Naive thymus-derived CD4-positive, alpha-beta T cell (primary cell): ENCODE results near the gene SCFD1. TPM values are rescaled to one million over a fixed set of nuclear protein-coding genes. Genes with fewer than 3 reads are reported as not detected.
"Not testable (repeated sequence)": the region's sequence is repeated elsewhere in the genome, so short reads cannot be mapped to it uniquely, and the experiment has no call there.

Experiments used
- ATAC-seq: fragments of 150-1000 bp; cut with Tn5 transposase; 2 replicates; pipeline ENCODE4 v1.10.0; 2021; ENCODE audit warnings: mild to moderate bottlenecking, moderate library complexity
- CTCF ChIA-PET: fragments of 350-600 bp; sonication (Branson Sonifier 250); formaldehyde crosslinking; loops from one replicate; lab custom pipeline; 2021; ENCODE audit warnings: antibody characterized with exemption; lab: Charles Lee
- POLR2A ChIA-PET: fragments of 350-600 bp; sonication (Branson Sonifier 250); formaldehyde crosslinking; loops from one replicate; lab custom pipeline; 2021; ENCODE audit warnings: antibody characterized with exemption, inconsistent platforms; lab: Charles Lee
- DNase-seq, 9 donors: peaks; one replicate each; pipeline versions ENCODE4 v3.0.0 to v3.0.0-alpha.2; 2020 to 2022; ENCODE audit warnings: mixed read lengths in 1 of 9
- H3K27ac ChIP-seq: one replicate; pipeline ENCODE4 v1.7.0; 2013; ENCODE audit warnings: mild to moderate bottlenecking, low read depth, low read length, moderate library complexity
- H3K27me3 ChIP-seq, 2 donors: one replicate each; pipeline ENCODE4 v1.7.0; 2013; ENCODE audit warnings: low read length in 2 of 2, mild to moderate bottlenecking in 2 of 2, moderate library complexity in 2 of 2; ENCODE audit not compliant: control insufficient read depth in 2 of 2, insufficient read depth in 2 of 2
- H3K36me3 ChIP-seq, 3 experiments: 1 replicate in 2 of 3; 2 replicates in 1 of 3; pipeline ENCODE4 v1.7.0; 2013; ENCODE audit warnings: low read length in 3 of 3, mild to moderate bottlenecking in 3 of 3, moderate library complexity in 1 of 3; ENCODE audit not compliant: insufficient read depth in 3 of 3, control insufficient read depth in 2 of 3
- H3K4me1 ChIP-seq, 2 donors: one replicate each; pipeline ENCODE4 v1.7.0; 2013; ENCODE audit warnings: low read length in 2 of 2, mild to moderate bottlenecking in 2 of 2, moderate library complexity in 1 of 2; ENCODE audit not compliant: control insufficient read depth in 2 of 2, insufficient read depth in 2 of 2
- H3K4me3 ChIP-seq: 2 replicates; pipeline ENCODE4 v1.7.0; 2013; ENCODE audit warnings: mild to moderate bottlenecking, low read length
- H3K9me3 ChIP-seq, 3 experiments: 1 replicate in 2 of 3; 2 replicates in 1 of 3; pipeline ENCODE4 v1.7.0; 2013; ENCODE audit warnings: low read length in 3 of 3; ENCODE audit not compliant: control insufficient read depth in 2 of 3
- H3K27ac Mint-ChIP-seq, 9 donors: one replicate each; pipeline ENCODE4 v1.8.0; 2020 to 2022; ENCODE audit warnings: mixed read lengths in 9 of 9, mild to moderate bottlenecking in 8 of 9, moderate library complexity in 5 of 9, inconsistent platforms in 2 of 9
- H3K27me3 Mint-ChIP-seq, 5 donors: one replicate each; pipeline ENCODE4 v1.8.0; 2021 to 2022; ENCODE audit warnings: mixed read lengths in 5 of 5, mild to moderate bottlenecking in 1 of 5
- H3K36me3 Mint-ChIP-seq, 5 donors: one replicate each; pipeline ENCODE4 v1.8.0; 2020 to 2022; ENCODE audit warnings: mixed read lengths in 5 of 5, mild to moderate bottlenecking in 3 of 5, inconsistent platforms in 1 of 5
- H3K4me1 Mint-ChIP-seq, 7 donors: one replicate each; pipeline ENCODE4 v1.8.0; 2020 to 2022; ENCODE audit warnings: mixed read lengths in 7 of 7, mild to moderate bottlenecking in 3 of 7, inconsistent platforms in 1 of 7
- H3K4me3 Mint-ChIP-seq, 10 donors: one replicate each; pipeline ENCODE4 v1.8.0; 2020 to 2022; ENCODE audit warnings: mild to moderate bottlenecking in 10 of 10, mixed read lengths in 10 of 10, moderate library complexity in 6 of 10, inconsistent platforms in 2 of 10
- H3K9me3 Mint-ChIP-seq, 11 donors: one replicate each; pipeline ENCODE4 v1.8.0; 2020 to 2022; ENCODE audit warnings: mixed read lengths in 11 of 11, mild to moderate bottlenecking in 4 of 11, inconsistent platforms in 1 of 11, moderate library complexity in 1 of 11
- intact Hi-C, 2 donors: fragments of 100-400 bp; cut with micrococcal nuclease; formaldehyde crosslinking; loops; one replicate each; pipeline ENCODE4 v1.15.1; 2023
- polyA plus RNA-seq, 2 donors: library from polyadenylated mRNA; unstranded; fragments of 300-500 nt; fragmentation: Illumina TruSeq; gene quantifications; one replicate each; pipeline ENCODE4 v1.2.3, GENCODE V29; 2021
- total RNA-seq, 6 experiments: library from RNA in 5 of 6; stranded (reverse) in 5 of 6; gene quantifications; 1 replicate in 5 of 6; 2 replicates in 1 of 6; pipeline ENCODE4 v1.2.3 and lab custom pipeline; 2021 to 2026

Gene SCFD1
- total and polyA plus RNA-seq, 7 experiments from 2014 or later, result 59.5 to 75.4 (median 66.0) TPM

DNA sequence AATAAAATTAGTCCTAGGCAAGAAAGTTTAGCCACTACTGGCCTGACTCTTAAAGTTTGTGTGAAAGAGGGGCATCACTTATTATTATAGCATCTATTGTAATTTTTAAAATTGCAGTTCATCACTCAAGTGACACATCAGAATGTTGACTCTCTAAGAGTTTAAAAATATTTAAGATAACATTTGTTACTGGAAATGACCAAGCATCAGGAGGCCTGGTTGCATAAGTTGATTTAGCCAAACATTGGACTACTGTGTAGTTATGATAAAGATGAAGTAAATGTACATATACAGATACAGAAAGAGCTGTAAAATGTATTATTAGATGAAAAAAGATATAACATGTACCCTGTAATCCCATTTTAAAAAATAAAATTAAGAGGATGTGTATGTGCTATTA is 47.5 kb downstream of the SCFD1 start:
- no peak for DNase-seq
- intact Hi-C loops, result no loop called here
- ChIA-PET CTCF (no interaction called here), POLR2A (no interaction called here)
- H3K4me3 ChIP-seq, result no peak overlapping the region
- ATAC-seq, result no peak
- Mint-ChIP-seq H3K4me1 (peaks cover 0 to 15% (median 7%) of the 10 kb centered on the region in 7 donors), H3K36me3 (peaks cover 3 to 50% (median 21%) of the 10 kb centered on the region in 5 donors), H3K27ac (peak overlapping the region in 5 of 9 donors; percentile 11 to 61 (median 49)), H3K4me3 (no peak overlapping the region), H3K9me3 (peaks cover 0 to 18% (median 0%) of the 10 kb centered on the region in 11 donors), H3K27me3 (no peaks in the 10 kb centered on the region)
- peaks cover 0 to 5% (median 3%) of the 10 kb centered on the region in 3 experiments for H3K36me3 ChIP-seq
- H3K9me3 ChIP-seq, result no peaks in the 10 kb centered on the region
- H3K27me3 ChIP-seq, result no peaks in the 10 kb centered on the region
- H3K4me1 ChIP-seq, result no peaks in the 10 kb centered on the region
- H3K27ac ChIP-seq, result no peak overlapping the region

DNA sequence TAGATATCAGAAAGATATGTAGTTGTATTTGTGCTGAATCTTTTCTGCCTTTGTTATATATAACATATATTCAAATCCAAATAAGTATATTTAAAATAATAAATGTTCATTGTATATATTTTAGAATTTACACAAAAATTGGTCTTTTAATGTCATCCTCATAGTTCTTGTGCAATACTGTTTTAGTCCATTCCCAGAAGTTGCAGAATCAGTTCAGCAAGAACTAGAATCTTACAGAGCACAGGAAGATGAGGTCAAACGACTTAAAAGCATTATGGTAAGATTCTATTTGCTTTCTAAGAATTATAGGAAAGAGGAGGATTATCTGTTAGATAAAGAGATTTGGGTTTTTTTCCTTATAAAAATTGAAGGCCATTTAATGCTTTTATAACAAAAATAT is 51.0 kb downstream of the SCFD1 start:
- intact Hi-C loops, result no loop called here
- Histone ChIP-seq H3K27ac (no peak overlapping the region), H3K9me3 (no peaks in the 10 kb centered on the region), H3K4me1 (no peaks in the 10 kb centered on the region), H3K36me3 (peaks cover 0 to 7% (median 5%) of the 10 kb centered on the region in 3 experiments), H3K27me3 (no peaks in the 10 kb centered on the region), H3K4me3 (no peak overlapping the region)
- H3K27ac Mint-ChIP-seq, result no peak overlapping the region
- CTCF ChIA-PET, result no interaction called here
- H3K36me3 Mint-ChIP-seq, result peaks cover 8 to 52% (median 23%) of the 10 kb centered on the region in 5 donors
- H3K9me3 Mint-ChIP-seq, result peaks cover 0 to 2% (median 0%) of the 10 kb centered on the region in 11 donors
- DNase-seq (no peak), ATAC-seq (no peak)
- POLR2A ChIA-PET, result no interaction called here
- no peak overlapping the region for H3K4me3 Mint-ChIP-seq
- peaks cover 0 to 11% (median 5%) of the 10 kb centered on the region in 7 donors for H3K4me1 Mint-ChIP-seq
- H3K27me3 Mint-ChIP-seq, result no peaks in the 10 kb centered on the region

DNA sequence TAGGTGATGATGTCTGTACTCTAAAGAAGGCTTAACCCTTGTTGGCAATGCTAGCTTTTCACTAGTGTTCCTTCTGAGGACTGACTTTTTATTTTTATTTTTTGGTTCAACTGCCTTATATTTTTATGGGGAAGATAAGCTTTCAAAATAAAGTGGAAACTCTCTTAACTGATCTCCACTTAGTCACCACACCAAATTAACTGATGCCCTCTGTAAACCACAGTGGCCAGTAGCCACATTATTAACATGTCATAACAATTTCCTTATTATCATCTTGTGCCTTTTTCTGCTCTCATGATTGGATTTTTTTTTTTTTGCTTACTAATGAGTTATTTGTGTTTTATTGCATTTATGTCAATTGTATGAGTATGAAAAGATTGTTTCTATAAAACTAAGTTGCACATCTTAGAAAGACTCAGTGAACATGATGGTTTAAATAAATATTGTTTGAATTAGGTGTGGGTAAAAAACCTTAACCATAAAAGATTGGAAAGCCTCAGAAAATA is 56.9 kb downstream of the SCFD1 start:
- peaks cover 0 to 11% (median 4%) of the 10 kb centered on the region in 11 donors for H3K9me3 Mint-ChIP-seq
- Histone ChIP-seq H3K4me3 (no peak overlapping the region), H3K27ac (no peak overlapping the region), H3K9me3 (no peaks in the 10 kb centered on the region), H3K27me3 (no peaks in the 10 kb centered on the region), H3K36me3 (peaks cover 6 to 11% (median 7%) of the 10 kb centered on the region in 3 experiments), H3K4me1 (no peaks in the 10 kb centered on the region)
- H3K36me3 Mint-ChIP-seq, result peaks cover 17 to 64% (median 41%) of the 10 kb centered on the region in 5 donors
- H3K27ac Mint-ChIP-seq, result peak overlapping the region in 1 of 9 donors; percentile 26
- POLR2A ChIA-PET, result no interaction called here
- CTCF ChIA-PET, result interaction anchor here (0.7 kb wide), 1 partner anchor 22 kb away, joined by 4 read pairs; no protein-coding TSS in a partner anchor
- no peak for DNase-seq
- no peak overlapping the region for H3K4me3 Mint-ChIP-seq
- peaks cover 0 to 7% (median 0%) of the 10 kb centered on the region in 7 donors for H3K4me1 Mint-ChIP-seq
- no peaks in the 10 kb centered on the region for H3K27me3 Mint-ChIP-seq
- ATAC-seq, result no peak
- intact Hi-C loops, result no loop called here

DNA sequence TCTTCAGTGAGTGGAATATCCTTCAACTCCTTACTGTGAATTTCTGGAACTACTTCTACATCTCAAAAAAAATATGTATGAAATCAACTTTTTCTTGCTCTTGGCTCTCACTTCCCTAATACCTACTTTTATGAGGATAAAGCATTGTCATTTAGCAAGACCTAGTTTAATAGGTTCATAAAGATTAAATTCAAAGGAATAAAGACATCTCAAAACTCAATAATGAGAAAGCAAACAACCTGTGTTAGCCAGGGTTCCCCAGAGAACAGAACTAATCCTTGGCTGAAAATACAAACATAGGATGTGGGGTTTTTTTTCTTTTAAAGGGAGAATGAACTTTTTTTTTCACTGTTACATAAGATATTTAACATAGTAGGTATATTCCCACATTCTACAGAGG is 57.9 kb downstream of the SCFD1 start:
- Histone ChIP-seq H3K9me3 (no peaks in the 10 kb centered on the region), H3K27ac (no peak overlapping the region), H3K4me1 (no peaks in the 10 kb centered on the region), H3K27me3 (no peaks in the 10 kb centered on the region), H3K4me3 (no peak overlapping the region), H3K36me3 (peaks cover 6 to 14% (median 7%) of the 10 kb centered on the region in 3 experiments)
- H3K36me3 Mint-ChIP-seq, result peaks cover 17 to 62% (median 45%) of the 10 kb centered on the region in 5 donors
- DNase-seq (no peak), ATAC-seq (no peak)
- ChIA-PET CTCF (no interaction called here), POLR2A (no interaction called here)
- peaks cover 0 to 7% (median 0%) of the 10 kb centered on the region in 7 donors for H3K4me1 Mint-ChIP-seq
- no peak overlapping the region for H3K4me3 Mint-ChIP-seq
- peak overlapping the region in 1 of 9 donors; percentile 26 for H3K27ac Mint-ChIP-seq
- intact Hi-C loops, result no loop called here
- peaks cover 0 to 11% (median 4%) of the 10 kb centered on the region in 11 donors for H3K9me3 Mint-ChIP-seq
- H3K27me3 Mint-ChIP-seq, result no peaks in the 10 kb centered on the region

DNA sequence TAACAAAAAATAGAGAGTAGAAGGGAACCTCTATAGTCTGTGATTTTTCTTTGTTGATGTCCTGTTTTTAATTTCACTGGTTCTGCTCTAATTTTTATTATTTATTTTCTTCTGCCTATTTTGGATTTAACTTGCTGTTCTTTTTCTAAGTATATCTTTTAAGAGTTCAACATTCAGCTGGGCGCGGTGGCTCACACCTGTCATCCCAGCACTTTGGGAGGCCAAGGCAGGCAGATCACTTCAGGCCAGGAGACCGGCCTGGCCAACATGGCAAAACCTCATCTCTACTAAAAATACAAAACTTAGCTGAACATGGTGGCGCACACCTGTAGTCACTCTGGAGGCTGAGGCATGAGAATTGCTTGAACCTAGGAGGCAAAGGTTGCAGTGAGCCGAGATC is 58.7 kb downstream of the SCFD1 start:
- peaks cover 4 to 14% (median 6%) of the 10 kb centered on the region in 3 experiments for H3K36me3 ChIP-seq
- POLR2A ChIA-PET, H3K4me1 ChIP-seq, H3K4me3 Mint-ChIP-seq, ATAC-seq, intact Hi-C loops, DNase-seq, H3K4me1 Mint-ChIP-seq, H3K27ac ChIP-seq, H3K9me3 ChIP-seq, H3K27me3 Mint-ChIP-seq, H3K4me3 ChIP-seq, H3K27me3 ChIP-seq, H3K27ac Mint-ChIP-seq: not testable (repeated sequence)
- Mint-ChIP-seq H3K36me3 (peaks cover 17 to 58% (median 45%) of the 10 kb centered on the region in 5 donors), H3K9me3 (peaks cover 0 to 11% (median 4%) of the 10 kb centered on the region in 11 donors)
- CTCF ChIA-PET, result interaction anchor here (1.6 kb wide), 1 partner anchor 24 kb away, joined by 5 read pairs; no protein-coding TSS in a partner anchor

DNA sequence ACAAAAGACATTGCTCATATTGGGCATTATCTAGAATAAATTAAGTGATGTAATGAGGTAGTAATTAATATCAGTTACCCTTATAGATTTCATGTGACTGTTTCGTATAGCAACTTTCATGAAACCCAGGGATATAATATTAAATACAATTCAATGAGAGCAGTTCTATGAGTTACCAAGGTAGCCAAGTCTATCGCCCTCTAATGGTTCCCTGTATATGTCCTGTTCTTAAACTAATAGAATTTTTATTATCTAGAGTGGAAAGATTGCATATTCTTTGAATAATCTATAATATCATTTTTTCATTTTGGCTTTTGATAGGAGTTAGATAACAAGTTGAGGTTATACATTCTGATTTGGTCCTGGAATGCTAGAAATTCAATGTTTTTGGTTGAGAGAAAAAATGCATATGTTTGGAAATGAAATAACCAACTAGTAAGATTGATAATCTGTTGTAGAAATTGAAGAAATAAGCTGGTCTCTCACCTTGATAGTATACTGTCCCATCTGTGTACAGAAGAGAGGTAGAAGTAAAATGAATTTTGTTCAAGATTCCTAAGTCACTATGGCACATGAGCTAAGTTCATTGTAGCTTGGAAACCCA is 59.7 kb downstream of the SCFD1 start:
- H3K36me3 Mint-ChIP-seq, result peaks cover 13 to 52% (median 40%) of the 10 kb centered on the region in 5 donors
- no peak overlapping the region for H3K4me3 ChIP-seq
- CTCF ChIA-PET, result interaction anchor here (0.7 to 1.6 kb wide), 2 partner anchors 25 to 27 kb away, joined by 4 to 5 read pairs; no protein-coding TSS in a partner anchor

More for the DNA sequence above, 59.7 kb downstream of the SCFD1 start:
- Mint-ChIP-seq H3K4me3 (no peak overlapping the region), H3K27me3 (no peaks in the 10 kb centered on the region), H3K9me3 (peaks cover 0 to 11% (median 4%) of the 10 kb centered on the region in 11 donors), H3K27ac (no peak overlapping the region), H3K4me1 (peaks cover 0 to 7% (median 0%) of the 10 kb centered on the region in 7 donors)
- intact Hi-C loops, result no loop called here
- Histone ChIP-seq H3K36me3 (peaks cover 4 to 14% (median 6%) of the 10 kb centered on the region in 3 experiments), H3K27me3 (no peaks in the 10 kb centered on the region), H3K9me3 (no peaks in the 10 kb centered on the region), H3K27ac (no peak overlapping the region), H3K4me1 (no peaks in the 10 kb centered on the region)
- DNase-seq, result no peak
- ATAC-seq, result no peak
- POLR2A ChIA-PET, result interaction anchor here (1.2 kb wide), 1 partner anchor 10 kb away, joined by 4 read pairs; no protein-coding TSS in a partner anchor
